Activated T-helper 1 cell treated with Interleukin-2 at 50 U/mL for 16 hours (primary cell): ENCODE results near the gene C1orf226.
"Not testable (repeated sequence)": the region's sequence is repeated elsewhere in the genome, so short reads cannot be mapped to it uniquely, and the experiment has no call there.

Source experiments
- DNase-seq: peaks from one replicate; pipeline ENCODE4 v3.0.0-alpha.2; 2020; ENCODE audit warnings: low read depth

Gene C1orf226

DNA sequence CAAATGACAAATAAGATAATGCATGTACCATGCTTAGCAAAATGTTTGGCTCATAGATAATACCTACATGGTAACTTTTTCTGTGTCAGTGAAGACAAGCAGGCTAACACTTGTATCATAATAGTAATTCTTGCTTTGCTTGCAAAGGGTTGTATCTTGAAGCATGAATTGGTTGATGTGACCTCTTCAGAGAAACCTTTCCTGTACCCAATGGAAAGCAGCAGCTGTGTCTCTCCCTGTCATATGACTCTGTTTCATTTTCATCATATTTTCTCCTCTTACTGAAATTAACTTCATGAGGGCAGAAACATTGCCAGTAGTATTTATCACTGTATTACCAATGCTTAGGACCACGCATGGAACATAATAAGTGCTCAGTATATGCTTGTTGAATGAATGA lies 26.0 kb downstream of the C1orf226 start:
- DNase-seq = no peak

- DNase-seq = no peak
These were observed 30.5 kb downstream of the C1orf226 start, which contains the start of gene SH2D1B for GRCh38 chr1:162412002-162412401. Gene SH2D1B, minus strand, starts transcription at chr1:162412136. Its CDS starts 120 bp downstream, at chr1:162412016.

DNA sequence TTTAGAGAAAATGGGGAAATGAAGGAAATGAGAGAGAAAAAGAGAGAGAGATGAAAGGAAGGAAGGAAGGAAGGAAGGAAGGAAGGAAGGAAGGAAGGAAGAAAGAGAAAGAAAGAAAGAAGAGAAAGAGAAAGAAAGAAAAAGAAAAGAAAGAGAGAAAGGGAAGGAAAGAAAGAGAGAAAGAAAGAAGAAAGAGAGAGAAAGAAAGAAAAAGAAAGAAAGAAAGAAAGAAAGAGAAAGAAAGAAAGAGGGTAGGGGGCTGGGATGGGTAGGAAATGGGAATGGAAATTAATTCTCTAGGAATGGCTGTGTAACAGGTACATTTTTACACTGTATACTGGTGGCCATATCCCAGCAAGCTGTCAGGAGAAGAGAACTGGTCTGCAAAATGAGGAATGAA lies 34.7 kb downstream of the C1orf226 start:
- no peak for DNase-seq

DNA sequence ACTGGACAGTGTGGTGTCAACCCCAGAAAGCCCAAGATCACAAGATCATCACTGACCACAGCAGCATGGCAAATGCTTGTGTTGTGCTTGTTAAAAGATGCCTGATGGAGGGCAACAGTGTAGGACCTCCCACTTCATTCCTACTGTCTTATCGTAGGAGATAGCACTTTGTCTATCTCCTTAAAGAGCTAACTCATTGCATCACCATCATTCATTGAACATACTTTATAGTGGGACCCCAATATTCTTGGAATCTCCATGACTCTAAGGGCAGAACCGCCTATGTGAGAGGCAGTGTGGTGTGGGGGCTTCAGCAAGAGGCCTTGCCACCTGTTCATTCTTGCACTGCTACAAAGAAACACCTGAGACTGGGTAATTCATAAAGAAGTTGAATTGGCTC lies 35.4 kb downstream of the C1orf226 start:
- DNase-seq = no peak

GRCh38 chr1:162417650-162418049 lies 36.1 kb downstream of the C1orf226 start:
- no peak for DNase-seq

DNA sequence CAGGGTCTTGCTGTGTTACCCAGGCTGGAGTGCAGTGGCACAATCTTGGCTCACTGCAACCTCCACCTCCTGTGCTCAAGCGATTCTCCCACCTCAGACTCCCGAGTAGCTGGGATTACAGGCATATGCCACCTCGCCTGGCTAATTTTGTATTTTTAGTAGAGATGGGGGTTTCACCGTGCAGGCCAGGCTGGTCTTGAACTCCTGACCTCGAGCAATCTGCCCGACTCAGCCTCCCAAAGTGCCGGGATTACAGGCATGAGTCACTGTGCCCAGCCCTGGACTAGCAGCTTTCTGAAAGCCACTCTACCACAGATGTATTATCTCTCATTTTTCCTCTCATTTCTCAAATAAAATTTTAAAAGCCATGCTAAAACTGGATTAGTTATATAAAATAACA lies 37.1 kb downstream of the C1orf226 start:
- DNase-seq = not testable (repeated sequence)

DNA sequence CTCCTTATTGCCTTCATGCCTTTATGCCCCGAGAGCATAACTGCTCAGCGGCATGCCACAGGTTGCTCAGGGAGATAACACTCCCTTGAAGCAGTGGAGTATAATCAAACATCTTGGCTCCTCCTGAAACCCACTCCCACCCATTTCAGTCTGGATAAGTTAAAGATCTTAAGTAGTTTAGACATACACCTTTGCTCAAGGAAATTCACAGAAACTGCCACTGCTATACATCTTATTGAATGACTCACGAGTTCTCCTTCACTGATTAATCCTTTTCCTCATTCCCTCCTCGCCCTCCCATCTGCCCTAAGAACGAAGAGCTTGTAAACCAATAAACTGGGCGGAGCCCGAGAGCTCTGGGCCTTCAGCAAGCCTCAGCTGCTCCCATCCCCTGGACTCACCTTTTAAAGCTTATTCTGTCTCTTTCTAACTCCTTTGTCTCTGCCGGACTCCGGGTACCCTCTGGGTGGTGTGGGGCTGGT lies 38.0 kb downstream of the C1orf226 start:
- not testable (repeated sequence) for DNase-seq

- DNase-seq = no peak
These were observed 38.6 kb downstream of the C1orf226 start for GRCh38 chr1:162420120-162420519.

- no peak for DNase-seq
These were observed 40.0 kb downstream of the C1orf226 start for GRCh38 chr1:162421258-162422164.

- no peak for DNase-seq
These were observed 41.3 kb downstream of the C1orf226 start for GRCh38 chr1:162422662-162423375.

GRCh38 chr1:162430583-162430982 lies 49.1 kb downstream of the C1orf226 start:
- DNase-seq = no peak

GRCh38 chr1:162432977-162433713 lies 51.6 kb downstream of the C1orf226 start:
- not testable (repeated sequence) for DNase-seq
